Gastroesophageal sphincter (tissue), 3 donors: ENCODE results near the gene HNRNPD.

ENCODE experiments used
- EP300 ChIP-seq: sonication (generic); formaldehyde crosslinking; IDR thresholded peaks from one replicate; pipeline ENCODE4 v1.6.1; 2017; ENCODE audit warnings: antibody characterized with exemption, mild to moderate bottlenecking
- POLR2AphosphoS5 ChIP-seq: sonication (generic); formaldehyde crosslinking; IDR thresholded peaks from one replicate; pipeline ENCODE4 v1.6.1; 2017; ENCODE audit warnings: antibody characterized with exemption
- TF ChIP-seq, protein P1 (sequence below), 4 experiments: fragments of 200-600 bp in 2 of 4; fragments of 450-650 bp in 2 of 4; sonication (generic) in 1 of 4; IDR thresholded peaks; one replicate each; pipeline ENCODE4 v1.5.1; 2017 to 2019; ENCODE audit warnings: antibody characterized with exemption in 4 of 4, mild to moderate bottlenecking in 2 of 4, moderate library complexity in 2 of 4

DNA sequence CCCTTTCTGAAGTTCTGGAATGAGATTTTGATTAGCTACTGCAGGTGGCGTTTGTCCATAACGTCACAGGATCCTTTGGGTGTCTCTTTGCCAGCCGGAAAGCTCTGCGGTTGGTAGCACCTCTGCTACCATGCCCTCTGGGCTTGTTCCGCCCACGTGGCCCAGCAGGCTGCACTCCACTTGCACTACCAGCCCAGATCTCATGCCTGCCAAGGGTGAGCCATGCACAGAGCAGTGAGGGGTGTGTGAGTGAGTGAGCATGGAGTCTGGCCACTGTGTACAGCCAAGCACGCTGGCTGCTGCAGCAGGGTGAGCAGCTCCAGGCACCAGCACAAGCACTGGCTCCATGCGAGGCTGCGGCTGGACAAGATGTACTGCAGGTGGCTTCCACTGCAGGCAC, 6.6 kb upstream of the HNRNPD start:
- TF ChIP-seq, protein P1, sequence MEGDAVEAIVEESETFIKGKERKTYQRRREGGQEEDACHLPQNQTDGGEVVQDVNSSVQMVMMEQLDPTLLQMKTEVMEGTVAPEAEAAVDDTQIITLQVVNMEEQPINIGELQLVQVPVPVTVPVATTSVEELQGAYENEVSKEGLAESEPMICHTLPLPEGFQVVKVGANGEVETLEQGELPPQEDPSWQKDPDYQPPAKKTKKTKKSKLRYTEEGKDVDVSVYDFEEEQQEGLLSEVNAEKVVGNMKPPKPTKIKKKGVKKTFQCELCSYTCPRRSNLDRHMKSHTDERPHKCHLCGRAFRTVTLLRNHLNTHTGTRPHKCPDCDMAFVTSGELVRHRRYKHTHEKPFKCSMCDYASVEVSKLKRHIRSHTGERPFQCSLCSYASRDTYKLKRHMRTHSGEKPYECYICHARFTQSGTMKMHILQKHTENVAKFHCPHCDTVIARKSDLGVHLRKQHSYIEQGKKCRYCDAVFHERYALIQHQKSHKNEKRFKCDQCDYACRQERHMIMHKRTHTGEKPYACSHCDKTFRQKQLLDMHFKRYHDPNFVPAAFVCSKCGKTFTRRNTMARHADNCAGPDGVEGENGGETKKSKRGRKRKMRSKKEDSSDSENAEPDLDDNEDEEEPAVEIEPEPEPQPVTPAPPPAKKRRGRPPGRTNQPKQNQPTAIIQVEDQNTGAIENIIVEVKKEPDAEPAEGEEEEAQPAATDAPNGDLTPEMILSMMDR (IDR thresholded peaks at IDR 0.05) = no peak
- no peak for TF ChIP-seq POLR2AphosphoS5
- TF ChIP-seq EP300 = no peak
